Liver (tissue), 3 donors: ENCODE data around the gene CHN2.

ENCODE experiments used
- ATF3 ChIP-seq: IDR thresholded peaks from 2 replicates; pipeline ENCODE4 v1.6.1; 2016; ENCODE audit warnings: antibody characterized with exemption
- CTCF ChIP-seq: fragments of 150-350 bp; IDR thresholded peaks from 2 replicates; pipeline ENCODE4 v1.5.1; 2017; ENCODE audit warnings: improper control_type of control experiment, low read depth, low read length; ENCODE audit not compliant: missing input control
- GABPA ChIP-seq, 2 donors: IDR thresholded peaks in 1 of 2; conservative IDR thresholded peaks in 1 of 2; 2 replicates each; pipeline ENCODE4 v1.6.1; 2016; ENCODE audit warnings: antibody characterized with exemption in 2 of 2, mild to moderate bottlenecking in 1 of 2, moderate library complexity in 1 of 2
- JUND ChIP-seq, 2 donors: IDR thresholded peaks; 2 replicates each; pipeline ENCODE4 v1.6.1; 2016; ENCODE audit warnings: antibody characterized with exemption in 2 of 2
- MAX ChIP-seq: IDR thresholded peaks from 2 replicates; pipeline ENCODE4 v1.6.1; 2016; ENCODE audit warnings: antibody characterized with exemption
- RAD21 ChIP-seq, 2 donors: IDR thresholded peaks; 2 replicates each; pipeline ENCODE4 v1.6.1; 2016; ENCODE audit warnings: antibody characterized with exemption in 2 of 2, mild to moderate bottlenecking in 2 of 2
- REST ChIP-seq: IDR thresholded peaks from 2 replicates; pipeline ENCODE4 v1.6.1; 2016; ENCODE audit warnings: antibody characterized with exemption, mild to moderate bottlenecking
- RXRA ChIP-seq, 2 donors: IDR thresholded peaks; 2 replicates each; pipeline ENCODE4 v1.6.1; 2017 to 2018; ENCODE audit warnings: antibody characterized with exemption in 2 of 2, mild to moderate bottlenecking in 1 of 2
- donor health status: healthy.
- donor health status: healthy.

GRCh38 chr7:29247224-29247962, 52.8 kb downstream of the CHN2 start:
- TF ChIP-seq ATF3 (no peak), MAX (no peak), REST (no peak), CTCF (no peak), RAD21 (IDR thresholded peaks at IDR 0.05) (peak in 1 of 2 donors; percentile 26), RXRA (IDR thresholded peaks at IDR 0.05) (peak; percentile 17 to 43), JUND (IDR thresholded peaks at IDR 0.05) (no peak), GABPA (IDR thresholded peaks at IDR 0.05 in 1 of 2, conservative IDR thresholded peaks at IDR 0.05 in 1 of 2) (no peak)
